OCI-LY1 (cell line): ENCODE data around the gene VAV3.

Source experiments
- H2AFZ ChIP-seq: fragments of 200-600 bp; sonication (generic), shearing (Covaris generic); 2 replicates; pipeline ENCODE4 v1.6.0; 2014; ENCODE audit warnings: antibody characterized with exemption, mild to moderate bottlenecking, low read length
- H3F3A ChIP-seq: fragments of 200-600 bp; sonication (generic), shearing (Covaris generic); 2 replicates; pipeline ENCODE4 v1.6.0; 2014; ENCODE audit warnings: mild to moderate bottlenecking, antibody characterized with exemption, low read length, moderate library complexity; ENCODE audit not compliant: insufficient read depth
- H3K27ac ChIP-seq: fragments of 200-600 bp; sonication (generic); 2 replicates; pipeline ENCODE4 v1.5.1; 2014; ENCODE audit warnings: low read length, mixed run types, mild to moderate bottlenecking, low read depth; ENCODE audit not compliant: poor library complexity, severe bottlenecking
- H3K27me3 ChIP-seq: fragments of 200-600 bp; sonication (generic); 2 replicates; pipeline ENCODE4 v1.6.0; 2014; ENCODE audit warnings: antibody characterized with exemption, mild to moderate bottlenecking, low read length, moderate library complexity; ENCODE audit not compliant: insufficient read depth
- H3K36me3 ChIP-seq: fragments of 200-600 bp; sonication (generic); 2 replicates; pipeline ENCODE4 v1.6.1; 2014; ENCODE audit warnings: mild to moderate bottlenecking, antibody characterized with exemption, low read length, moderate library complexity, mixed read lengths; ENCODE audit not compliant: insufficient read depth
- H3K4me1 ChIP-seq: fragments of 200-600 bp; sonication (generic); 2 replicates; pipeline ENCODE4 v1.5.1; 2014; ENCODE audit warnings: mild to moderate bottlenecking, low read length, moderate library complexity; ENCODE audit not compliant: insufficient read depth, severe bottlenecking
- H3K4me2 ChIP-seq: fragments of 200-600 bp; sonication (generic), shearing (Covaris generic); 2 replicates; pipeline ENCODE4 v1.6.1; 2014; ENCODE audit warnings: low read length
- H3K4me3 ChIP-seq: fragments of 200-600 bp; sonication (generic); 2 replicates; pipeline ENCODE4 v1.5.1; 2014; ENCODE audit warnings: low read length, low read depth, mild to moderate bottlenecking, mixed read lengths; ENCODE audit not compliant: poor library complexity, severe bottlenecking
- H3K79me2 ChIP-seq: fragments of 200-600 bp; shearing (Covaris generic); 2 replicates; pipeline ENCODE4 v1.6.1; 2016; ENCODE audit warnings: mixed run types, low read length, mixed read lengths; ENCODE audit not compliant: insufficient read depth
- H3K9ac ChIP-seq: fragments of 200-600 bp; sonication (generic), shearing (Covaris generic); 2 replicates; pipeline ENCODE4 v1.6.1; 2014; ENCODE audit warnings: mild to moderate bottlenecking, low read length, mixed read lengths
- H3K9me2 ChIP-seq: fragments of 200-600 bp; sonication (generic), shearing (Covaris generic); 2 replicates; pipeline ENCODE4 v1.6.1; 2014; ENCODE audit warnings: low read depth, mild to moderate bottlenecking, low read length, mixed read lengths
- H3K9me3 ChIP-seq: fragments of 200-600 bp; shearing (Covaris generic); 2 replicates; pipeline ENCODE4 v1.6.1; 2014; ENCODE audit warnings: low read length, mixed read lengths
- H4K20me1 ChIP-seq: fragments of 200-600 bp; sonication (generic), shearing (Covaris generic); 2 replicates; pipeline ENCODE4 v1.6.0; 2016; ENCODE audit warnings: mild to moderate bottlenecking, low read length; ENCODE audit not compliant: insufficient read depth
- EZH2 ChIP-seq: fragments of 200-600 bp; sonication (generic), shearing (Covaris generic); IDR thresholded peaks from 2 replicates; pipeline ENCODE4 v1.8.0; 2017; ENCODE audit warnings: borderline replicate concordance, mixed run types, mild to moderate bottlenecking, antibody characterized with exemption, low read length, moderate library complexity, mixed read lengths
- TF ChIP-seq, protein P1 (sequence below): fragments of 200-600 bp; sonication (generic), shearing (Covaris generic); IDR thresholded peaks from 2 replicates; pipeline ENCODE4 v1.5.1; 2017; ENCODE audit warnings: mild to moderate bottlenecking, antibody characterized with exemption, low read length, moderate library complexity, mixed read lengths

The VAV3 gene

DNA sequence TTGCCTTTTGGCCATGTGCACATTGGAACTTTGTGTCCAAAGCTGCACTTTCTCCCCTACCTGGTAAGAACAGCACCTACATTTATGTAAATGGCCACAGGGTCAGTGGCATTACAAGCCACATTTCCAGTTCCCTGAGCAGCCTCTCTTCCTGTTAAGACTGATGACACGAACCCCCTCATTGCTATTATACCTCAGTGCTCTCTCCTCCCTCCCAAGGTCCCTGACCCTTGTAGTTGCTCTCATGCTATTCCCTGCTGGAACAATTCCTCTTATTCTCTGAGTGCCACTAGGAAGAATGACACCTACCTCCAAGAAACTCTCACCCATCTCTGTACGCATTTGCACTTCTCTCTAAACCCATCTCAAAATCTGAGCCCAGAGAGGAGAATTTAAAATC, 14.9 kb upstream of the VAV3 start:
- H3K9me3 ChIP-seq = no peaks in the 10 kb centered on the region
- no peak overlapping the region for H2AFZ ChIP-seq
- no peak overlapping the region for H3K4me2 ChIP-seq
- no peaks in the 10 kb centered on the region for H3F3A ChIP-seq
- no peaks in the 10 kb centered on the region for H4K20me1 ChIP-seq
- H3K79me2 ChIP-seq = no peaks in the 10 kb centered on the region
- no peak overlapping the region for H3K4me3 ChIP-seq
- H3K9ac ChIP-seq = no peak overlapping the region
- no peaks in the 10 kb centered on the region for H3K9me2 ChIP-seq
- no peaks in the 10 kb centered on the region for H3K27me3 ChIP-seq
- no peak overlapping the region for H3K27ac ChIP-seq
- H3K4me1 ChIP-seq = no peaks in the 10 kb centered on the region
- H3K36me3 ChIP-seq = no peaks in the 10 kb centered on the region
- TF ChIP-seq EZH2 = no peak
- TF ChIP-seq, protein P1, sequence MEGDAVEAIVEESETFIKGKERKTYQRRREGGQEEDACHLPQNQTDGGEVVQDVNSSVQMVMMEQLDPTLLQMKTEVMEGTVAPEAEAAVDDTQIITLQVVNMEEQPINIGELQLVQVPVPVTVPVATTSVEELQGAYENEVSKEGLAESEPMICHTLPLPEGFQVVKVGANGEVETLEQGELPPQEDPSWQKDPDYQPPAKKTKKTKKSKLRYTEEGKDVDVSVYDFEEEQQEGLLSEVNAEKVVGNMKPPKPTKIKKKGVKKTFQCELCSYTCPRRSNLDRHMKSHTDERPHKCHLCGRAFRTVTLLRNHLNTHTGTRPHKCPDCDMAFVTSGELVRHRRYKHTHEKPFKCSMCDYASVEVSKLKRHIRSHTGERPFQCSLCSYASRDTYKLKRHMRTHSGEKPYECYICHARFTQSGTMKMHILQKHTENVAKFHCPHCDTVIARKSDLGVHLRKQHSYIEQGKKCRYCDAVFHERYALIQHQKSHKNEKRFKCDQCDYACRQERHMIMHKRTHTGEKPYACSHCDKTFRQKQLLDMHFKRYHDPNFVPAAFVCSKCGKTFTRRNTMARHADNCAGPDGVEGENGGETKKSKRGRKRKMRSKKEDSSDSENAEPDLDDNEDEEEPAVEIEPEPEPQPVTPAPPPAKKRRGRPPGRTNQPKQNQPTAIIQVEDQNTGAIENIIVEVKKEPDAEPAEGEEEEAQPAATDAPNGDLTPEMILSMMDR = no peak

DNA sequence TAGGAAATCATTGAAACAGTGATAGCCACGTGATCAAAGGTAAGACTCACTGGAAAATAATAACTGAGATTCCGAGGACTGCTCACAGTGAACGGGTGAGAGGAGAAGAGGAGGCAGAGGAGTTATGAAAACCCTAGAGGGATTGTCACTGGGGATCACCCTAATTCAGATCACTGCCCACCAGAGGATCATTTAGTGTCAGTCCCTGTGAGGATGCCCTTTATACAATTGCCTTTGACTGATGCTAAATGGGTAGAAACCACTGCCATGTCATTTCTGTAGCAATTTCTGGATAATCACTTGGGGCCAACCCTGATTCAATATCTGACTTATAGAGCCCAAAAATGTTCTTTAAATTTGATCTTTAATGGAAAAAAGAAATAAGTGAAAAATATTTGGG, 14.1 kb upstream of the VAV3 start:
- no peak overlapping the region for H3K4me3 ChIP-seq
- H3K27me3 ChIP-seq = no peaks in the 10 kb centered on the region
- H3K79me2 ChIP-seq = no peaks in the 10 kb centered on the region
- H3K9me3 ChIP-seq = no peaks in the 10 kb centered on the region
- no peaks in the 10 kb centered on the region for H3F3A ChIP-seq
- no peak for TF ChIP-seq EZH2
- TF ChIP-seq, protein P1 = no peak
- no peak overlapping the region for H2AFZ ChIP-seq
- H4K20me1 ChIP-seq = no peaks in the 10 kb centered on the region
- no peaks in the 10 kb centered on the region for H3K4me1 ChIP-seq
- H3K4me2 ChIP-seq = no peak overlapping the region
- H3K9me2 ChIP-seq = no peaks in the 10 kb centered on the region
- H3K36me3 ChIP-seq = no peaks in the 10 kb centered on the region
- no peak overlapping the region for H3K27ac ChIP-seq
- no peak overlapping the region for H3K9ac ChIP-seq

DNA sequence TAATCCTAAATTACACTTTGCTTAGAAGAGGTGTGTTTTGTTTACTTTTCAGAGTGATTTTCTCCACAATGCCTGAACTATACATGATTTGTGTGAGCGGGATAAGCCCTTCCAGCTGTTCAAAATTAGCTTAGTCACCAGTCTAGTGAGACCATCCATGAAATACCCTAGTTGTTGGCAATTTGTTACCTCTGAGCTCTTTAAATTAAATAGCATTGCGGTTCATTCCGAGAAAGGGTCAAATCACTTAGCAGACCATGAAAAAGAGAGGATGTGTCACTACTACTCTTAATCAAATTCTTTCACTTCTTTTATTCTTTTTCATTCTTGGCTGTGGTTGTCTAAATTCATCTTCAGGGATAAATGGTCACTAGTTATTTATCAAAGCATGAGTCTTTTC, 11.9 kb upstream of the VAV3 start:
- H3K79me2 ChIP-seq = no peaks in the 10 kb centered on the region
- H3K4me1 ChIP-seq = no peaks in the 10 kb centered on the region
- H3K27ac ChIP-seq = no peak overlapping the region
- TF ChIP-seq, protein P1 = no peak
- no peak for TF ChIP-seq EZH2
- no peak overlapping the region for H3K4me2 ChIP-seq
- H3K9me2 ChIP-seq = no peaks in the 10 kb centered on the region
- no peaks in the 10 kb centered on the region for H3K27me3 ChIP-seq
- H4K20me1 ChIP-seq = no peaks in the 10 kb centered on the region
- H2AFZ ChIP-seq = no peak overlapping the region
- H3K9ac ChIP-seq = no peak overlapping the region
- no peak overlapping the region for H3K4me3 ChIP-seq
- H3K9me3 ChIP-seq = no peaks in the 10 kb centered on the region
- H3K36me3 ChIP-seq = no peaks in the 10 kb centered on the region
- H3F3A ChIP-seq = no peaks in the 10 kb centered on the region
